GM10847 (cell line): ENCODE measurements around the gene RAB40C.
A peak's percentile ranks its signal among the peaks of the same experiment; 100 is the strongest.

Experiments
- POLR2A ChIP-seq: IDR thresholded peaks from 2 replicates; pipeline ENCODE4 v1.6.1; 2011; ENCODE audit not compliant: insufficient read length; ENCODE audit errors: extremely low read depth

RAB40C gene

DNA sequence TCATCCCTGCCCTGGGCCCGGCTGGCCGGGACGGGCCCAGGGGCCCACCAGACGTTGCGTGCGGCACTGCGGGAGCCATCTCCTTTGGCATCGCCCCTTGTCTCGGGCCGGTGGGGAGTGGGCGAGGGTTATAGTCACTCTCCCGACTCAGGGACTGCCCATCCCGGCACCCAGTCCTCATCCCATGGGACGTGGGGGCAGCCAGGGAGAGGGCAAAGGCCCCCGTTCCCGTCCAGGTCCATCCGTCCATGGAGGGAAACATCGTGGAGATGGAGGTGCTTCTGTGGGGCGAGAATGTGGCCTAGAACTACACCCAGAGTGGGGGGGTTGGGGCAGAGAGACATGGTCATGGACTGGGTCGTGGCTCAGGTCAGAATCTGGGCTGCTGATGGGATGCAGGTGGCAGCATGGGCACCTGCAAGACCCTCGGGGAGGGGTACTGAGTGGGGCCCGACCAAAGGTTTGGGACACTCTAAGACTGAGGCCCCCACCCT, 56.9 kb downstream of the RAB40C start:
- TF ChIP-seq POLR2A = no peak

DNA sequence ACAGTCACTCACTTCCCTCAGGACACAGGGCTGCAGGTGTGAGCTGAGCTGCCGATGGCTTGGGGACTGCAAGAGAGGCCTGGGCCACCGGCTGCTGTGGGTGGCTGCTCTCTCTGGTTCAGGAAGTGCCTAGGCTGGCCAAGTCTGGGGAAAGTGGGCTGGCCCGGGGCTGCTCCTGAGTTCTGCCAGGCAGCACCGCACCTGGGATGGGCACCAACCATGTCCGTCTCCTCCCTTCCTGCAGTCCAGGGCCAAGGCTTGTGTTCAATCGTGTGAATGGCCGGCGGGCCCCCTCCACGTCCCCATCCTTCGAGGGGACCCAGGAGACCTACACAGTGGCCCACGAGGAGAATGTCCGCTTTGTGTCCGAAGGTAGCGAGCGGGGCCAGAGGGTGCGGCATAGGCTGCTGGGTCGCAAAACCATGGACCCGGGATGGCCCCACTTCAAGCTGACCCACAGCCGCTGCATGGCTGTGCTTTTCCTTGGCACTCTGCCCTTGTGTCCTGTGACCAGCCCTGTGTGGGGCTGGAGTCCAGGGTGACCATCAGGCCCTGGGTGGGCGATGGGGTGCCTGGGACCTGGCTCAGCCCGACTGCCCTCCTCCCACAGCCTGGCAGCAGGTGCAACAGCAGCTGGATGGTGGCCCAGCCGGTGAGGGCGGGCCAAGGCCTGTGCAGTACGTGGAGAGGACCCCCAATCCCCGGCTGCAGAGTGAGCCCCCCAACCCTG, 57.5 kb downstream of the RAB40C start:
- no peak for TF ChIP-seq POLR2A

DNA sequence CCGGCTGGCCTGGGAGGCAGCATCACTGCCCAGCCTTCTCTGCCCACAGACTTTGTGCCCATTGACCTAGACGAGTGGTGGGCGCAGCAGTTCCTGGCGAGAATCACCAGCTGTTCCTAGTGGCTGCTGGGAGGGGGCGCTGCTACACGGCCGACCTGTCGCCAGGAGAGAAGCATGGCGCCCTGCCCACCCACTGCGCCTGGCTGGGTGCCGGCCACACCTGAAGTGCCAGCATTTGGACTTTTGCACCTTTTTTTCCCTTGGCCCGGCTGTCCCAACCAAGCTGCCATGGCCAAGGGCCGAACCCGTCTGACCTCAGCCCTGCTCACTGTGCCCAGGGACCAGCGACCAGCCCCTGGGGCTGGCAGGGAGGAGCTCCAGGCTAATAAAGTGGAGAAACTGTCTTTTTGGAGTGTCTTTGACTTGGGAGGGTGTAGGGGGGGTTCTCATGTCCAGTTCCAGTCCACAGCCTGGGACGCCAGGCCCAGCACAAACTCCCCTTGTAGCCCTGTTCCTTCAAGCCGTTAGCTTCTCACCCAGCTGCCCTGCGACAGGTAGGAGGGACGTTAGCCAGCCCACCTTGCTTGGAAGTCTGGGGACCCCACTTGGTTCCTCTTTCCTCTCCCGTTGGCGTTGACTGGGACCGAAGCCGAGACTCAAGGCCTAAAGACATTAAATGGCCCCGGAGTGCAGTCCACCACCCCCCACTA, 58.4 kb downstream of the RAB40C start:
- no peak for TF ChIP-seq POLR2A

DNA sequence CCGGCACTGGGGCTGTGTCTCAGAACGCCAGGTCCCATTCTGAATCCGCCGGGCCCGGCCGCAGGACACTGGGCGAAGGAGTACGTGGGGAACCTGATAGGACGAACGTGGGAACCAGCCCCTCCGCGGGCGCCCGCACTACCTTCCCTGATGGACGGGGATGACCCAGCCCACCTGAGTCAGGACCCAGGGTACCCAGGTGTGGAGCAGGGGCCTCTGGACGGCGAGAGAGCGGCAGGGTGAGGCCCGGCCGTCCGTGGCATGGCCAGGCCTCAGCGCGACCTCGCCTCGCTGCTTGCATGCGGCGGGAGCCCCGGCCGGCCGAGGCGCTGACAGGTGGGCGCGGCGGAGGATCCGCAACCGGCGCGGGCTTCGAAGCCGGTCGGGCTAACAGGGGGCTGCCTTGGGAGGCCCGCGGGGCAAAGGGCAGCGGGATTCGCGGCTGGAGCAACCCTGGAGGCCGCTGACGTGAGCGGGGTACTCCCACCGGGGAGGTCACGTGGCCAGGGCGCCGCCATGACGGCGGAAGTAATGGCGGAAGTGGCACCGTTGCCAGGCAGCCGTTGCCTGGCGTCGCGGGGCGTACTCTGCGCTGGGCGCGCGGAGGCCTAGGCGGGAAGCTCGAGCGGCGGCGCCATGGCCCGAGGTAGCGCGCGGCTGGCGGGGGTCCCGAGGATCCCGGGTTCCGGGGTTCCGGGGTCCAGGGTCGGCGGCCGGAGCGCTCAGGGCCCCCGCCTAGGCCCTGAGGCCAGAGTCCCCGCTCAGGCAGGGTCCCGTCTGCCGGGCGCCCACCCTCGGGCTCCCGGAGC, 59.1 kb downstream of the RAB40C start, which contains the start of gene WDR90:
Gene WDR90 (plus strand): TSS at position 585 of the 809 bp plus-strand sequence. CDS start 52 bp downstream, at position 637.
- peak; percentile 15 for TF ChIP-seq POLR2A

DNA sequence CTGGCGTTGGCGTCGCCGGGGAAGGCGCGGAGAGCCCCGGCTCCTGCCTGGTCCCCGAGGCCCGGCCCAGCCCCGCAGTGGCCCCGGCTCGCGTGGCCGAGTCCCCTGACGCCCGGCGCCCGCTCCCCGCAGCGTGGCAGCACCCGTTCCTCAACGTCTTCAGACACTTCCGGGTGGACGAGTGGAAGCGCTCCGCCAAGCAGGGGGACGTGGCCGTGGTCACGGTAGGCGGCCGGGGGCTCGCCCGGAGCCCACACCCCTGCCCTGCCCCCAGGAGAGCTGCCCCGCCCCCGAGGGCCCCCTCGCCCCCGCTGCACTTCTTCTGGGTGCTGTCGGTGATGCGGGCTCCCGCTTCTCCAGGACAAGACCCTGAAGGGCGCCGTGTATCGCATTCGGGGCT, 59.8 kb downstream of the RAB40C start:
- no peak for TF ChIP-seq POLR2A

DNA sequence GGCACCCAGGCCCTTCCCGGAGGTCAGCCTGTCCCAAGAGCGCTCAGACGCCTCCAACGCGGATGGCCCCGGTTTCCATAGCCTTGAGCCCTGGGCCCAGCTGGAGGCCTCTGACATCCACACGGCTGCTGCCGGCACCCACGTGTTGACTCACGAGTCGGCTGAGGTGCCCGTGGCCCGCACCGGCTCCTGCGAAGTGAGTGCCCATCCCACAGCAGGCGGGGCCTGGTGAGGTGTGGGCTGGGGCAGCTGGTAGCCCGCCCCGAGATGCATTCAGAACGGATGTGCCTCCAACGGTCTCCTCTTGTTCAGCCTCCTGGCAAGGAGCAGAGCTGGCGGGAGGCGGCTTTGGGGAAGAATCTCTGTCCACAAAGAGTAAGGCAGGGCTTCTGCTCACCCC, 62.0 kb downstream of the RAB40C start:
- TF ChIP-seq POLR2A = no peak

DNA sequence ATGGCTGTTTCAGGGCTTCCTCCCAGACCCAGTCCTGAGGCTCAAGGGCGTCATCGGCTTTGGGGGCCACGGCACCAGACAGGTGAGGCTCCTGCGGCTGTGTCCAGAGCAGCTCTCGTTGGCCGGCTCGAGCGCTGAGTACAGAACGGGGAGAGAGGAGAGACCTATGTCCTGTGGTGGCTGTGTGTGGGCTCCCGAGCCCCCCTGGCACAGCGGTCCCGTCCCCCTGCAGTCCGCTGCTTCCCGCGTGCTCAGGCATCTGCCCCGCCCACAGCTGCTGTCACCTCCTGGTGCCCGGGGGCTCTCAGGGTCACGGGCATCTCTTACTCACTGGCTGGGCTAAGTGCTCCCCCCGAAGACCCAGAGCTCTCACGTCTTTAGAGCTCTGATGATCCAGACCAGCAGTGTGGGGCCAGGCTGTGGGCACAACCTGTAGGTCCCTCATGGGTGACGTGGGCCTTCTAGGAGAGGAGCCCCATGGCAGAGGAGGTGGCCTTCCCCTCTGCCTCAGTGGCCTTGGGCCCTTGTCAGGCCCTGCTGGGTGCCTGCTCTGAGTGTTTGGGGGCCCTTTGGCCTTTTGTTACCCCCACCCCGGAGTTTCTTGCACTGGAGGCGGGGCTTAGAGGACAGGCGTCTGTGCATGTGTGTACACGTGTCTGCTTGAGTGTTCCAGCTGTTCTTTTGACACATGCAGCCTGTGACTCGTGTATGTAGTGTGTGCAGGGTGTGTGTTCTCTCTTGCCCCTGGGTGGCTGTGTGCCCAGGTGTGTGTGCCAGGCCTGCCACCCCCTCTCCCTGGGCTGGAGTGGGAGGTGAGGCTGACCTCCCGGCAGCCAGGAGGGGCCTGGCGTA, 62.8 kb downstream of the RAB40C start:
- no peak for TF ChIP-seq POLR2A

DNA sequence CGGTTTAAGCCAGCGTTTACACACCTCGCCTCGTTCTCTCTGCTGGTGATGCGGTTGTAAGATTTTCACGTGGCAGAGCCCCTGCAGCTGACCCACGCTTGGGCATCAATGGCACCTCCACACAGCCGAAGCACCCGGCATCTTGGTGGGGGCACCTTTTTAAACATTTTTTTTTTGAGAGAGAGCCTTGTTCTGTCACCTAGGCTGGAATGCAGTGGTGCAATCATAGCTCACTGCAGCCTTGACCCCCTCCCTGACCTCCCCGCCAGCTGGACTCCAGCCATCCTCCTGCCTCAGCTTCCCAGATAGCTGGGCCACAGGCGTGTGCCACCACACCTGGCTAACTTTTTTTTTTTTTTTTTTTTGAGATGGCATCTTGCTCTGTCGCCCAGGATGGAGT, 64.2 kb downstream of the RAB40C start:
- TF ChIP-seq POLR2A = no peak

DNA sequence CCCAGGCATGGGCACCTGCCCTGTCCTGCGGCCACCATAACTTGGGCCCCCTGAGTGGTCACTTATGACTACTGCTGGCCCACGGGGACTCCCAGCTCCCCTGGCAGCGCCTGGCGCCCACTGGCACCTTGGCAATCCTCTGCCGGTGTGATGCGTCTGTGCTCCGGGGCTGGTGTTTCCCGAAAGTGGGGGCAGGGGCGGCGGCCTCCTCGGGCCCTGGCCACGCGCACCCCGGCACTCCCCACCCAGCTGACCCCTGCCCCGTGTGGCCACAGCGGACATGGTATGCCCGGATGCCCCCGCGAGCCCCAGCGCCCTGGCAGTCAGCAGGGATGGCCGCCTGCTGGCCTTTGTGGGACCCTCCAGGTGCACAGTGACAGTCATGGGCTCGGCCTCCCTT, 67.6 kb downstream of the RAB40C start:
- TF ChIP-seq POLR2A = no peak

DNA sequence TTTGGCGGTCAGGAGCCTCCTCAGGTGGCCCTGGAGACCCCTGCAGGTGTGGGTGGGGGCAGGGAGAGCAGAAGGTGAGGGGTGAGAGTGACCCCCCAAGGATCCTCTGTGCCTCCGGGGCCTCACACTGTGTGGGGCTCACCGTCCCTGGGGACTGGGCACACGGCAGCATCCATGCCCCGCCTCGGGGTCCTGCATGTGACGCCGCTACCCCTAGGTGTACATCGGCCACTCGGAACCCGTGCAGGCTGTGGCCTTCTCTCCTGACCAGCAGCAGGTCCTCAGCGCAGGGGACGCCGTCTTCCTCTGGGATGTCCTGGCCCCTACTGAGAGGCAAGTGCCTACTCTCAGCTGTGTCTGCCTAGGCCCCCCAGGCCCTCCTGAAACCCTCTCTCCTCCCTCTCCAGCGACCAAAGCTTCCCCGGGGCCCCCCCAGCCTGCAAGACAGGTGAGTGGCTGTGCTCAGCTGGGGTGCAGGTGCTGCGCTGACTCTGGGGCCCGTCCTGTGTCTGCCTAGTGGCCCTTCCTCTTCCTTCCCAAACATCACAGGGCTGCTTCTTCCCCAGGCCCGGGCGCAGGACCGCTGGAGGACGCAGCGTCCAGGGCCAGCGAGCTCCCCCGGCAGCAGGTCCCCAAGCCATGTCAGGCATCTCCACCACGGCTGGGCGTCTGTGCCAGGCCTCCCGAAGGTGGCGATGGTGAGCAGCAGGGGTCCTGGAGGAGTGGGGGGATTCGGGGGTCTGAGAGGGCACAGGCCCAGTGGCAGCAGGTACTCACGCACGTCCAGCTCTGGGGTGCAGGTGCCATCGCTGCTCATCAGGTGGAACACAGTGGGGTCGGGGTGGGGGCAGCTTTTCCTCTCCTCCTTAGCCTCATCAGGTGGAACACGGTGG, 69.1 kb downstream of the RAB40C start:
- no peak for TF ChIP-seq POLR2A

DNA sequence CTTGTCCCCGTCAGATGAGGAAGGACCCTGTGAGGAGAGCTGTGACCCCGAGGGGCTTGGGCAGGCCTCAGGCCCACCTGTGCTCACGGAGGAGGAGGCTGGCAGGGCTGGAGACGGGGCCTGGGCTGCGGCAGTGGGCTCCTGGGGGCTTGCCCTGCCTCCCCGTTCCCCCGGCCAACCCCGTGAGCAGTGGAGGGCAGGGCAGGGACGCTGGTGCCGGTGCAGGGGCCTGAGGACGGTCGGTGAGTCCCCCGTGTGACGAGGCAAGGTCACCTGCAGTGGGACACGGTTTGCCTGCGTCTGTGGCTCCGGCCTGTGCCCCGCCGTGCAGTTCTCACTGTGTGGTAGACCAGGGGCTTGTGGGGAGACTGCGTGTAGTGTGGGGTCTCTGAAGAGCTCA, 69.8 kb downstream of the RAB40C start:
- TF ChIP-seq POLR2A = no peak

DNA sequence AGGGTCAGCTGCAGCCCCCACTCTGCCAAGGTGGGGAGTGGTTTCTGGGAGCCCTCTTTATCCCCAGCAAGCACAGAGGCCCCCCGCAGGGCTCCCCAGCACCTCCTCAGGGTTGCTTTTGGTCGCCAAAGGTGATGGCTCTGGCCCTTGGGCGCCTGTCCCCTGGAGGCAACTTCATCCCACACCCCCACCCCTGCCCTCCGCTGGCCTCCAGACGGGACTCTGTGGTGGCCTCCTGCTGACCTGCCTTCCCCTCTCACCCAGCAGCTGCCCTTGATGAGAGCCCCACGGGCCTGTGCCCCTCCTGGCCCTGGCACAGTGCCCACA, 70.2 kb downstream of the RAB40C start:
- no peak for TF ChIP-seq POLR2A

DNA sequence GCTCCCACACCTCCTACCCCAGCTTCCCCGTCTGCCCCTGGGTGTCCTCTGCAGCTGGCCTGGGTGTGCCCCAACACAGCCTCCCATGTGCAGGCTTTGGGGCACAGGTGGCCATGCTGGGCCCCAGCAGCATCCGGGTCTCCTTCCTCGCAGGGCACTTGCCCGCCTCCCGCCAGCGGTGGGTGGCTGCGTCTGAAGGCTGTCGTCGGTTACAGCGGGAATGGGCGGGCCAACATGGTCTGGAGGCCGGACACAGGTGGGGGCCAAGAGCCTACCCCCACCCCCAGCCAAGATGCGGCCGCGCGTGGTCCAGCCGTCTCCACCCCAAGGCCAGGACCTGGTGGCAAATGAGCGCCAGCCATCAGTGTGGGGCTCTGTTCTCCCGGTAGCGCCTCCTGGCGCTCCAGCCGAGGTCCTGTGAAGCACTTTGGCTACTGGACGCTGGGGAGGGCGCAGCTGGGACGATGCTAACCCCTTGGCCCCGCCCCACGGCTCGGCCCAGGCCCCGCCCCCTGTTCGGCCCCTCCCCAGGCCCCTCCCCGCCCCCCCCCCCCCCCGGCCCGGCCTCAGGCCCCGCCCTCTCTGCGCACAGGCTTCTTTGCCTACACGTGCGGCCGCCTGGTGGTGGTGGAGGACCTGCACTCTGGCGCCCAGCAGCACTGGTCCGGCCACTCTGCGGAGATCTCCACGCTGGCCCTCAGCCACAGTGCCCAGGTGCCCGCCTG, 70.8 kb downstream of the RAB40C start:
- TF ChIP-seq POLR2A = no peak

DNA sequence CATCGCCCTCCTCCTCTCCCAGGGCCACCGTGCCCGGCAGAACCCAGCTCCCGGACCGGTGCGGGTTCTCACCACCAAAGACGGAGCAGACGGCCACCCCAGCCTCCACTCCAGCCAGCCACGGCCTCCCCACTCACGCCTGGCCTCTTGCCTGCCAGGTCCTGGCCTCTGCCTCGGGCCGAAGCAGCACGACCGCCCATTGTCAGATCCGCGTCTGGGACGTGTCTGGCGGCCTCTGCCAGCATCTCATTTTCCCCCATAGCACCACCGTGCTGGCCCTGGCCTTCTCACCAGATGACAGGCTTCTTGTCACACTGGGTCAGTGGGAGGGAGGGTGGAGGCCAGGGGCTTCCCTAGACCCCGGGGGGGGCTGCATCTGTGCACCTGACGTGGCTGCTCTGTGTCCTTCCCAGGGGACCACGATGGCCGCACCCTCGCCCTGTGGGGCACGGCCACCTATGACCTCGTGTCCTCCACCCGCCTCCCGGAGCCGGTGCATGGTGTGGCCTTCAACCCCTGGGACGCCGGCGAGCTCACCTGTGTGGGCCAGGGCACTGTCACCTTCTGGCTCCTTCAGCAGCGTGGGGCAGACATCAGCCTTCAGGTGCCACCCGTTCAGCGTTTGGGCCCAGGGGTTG, 71.4 kb downstream of the RAB40C start:
- no peak for TF ChIP-seq POLR2A
